NT2/D1 (cell line): ENCODE results near the gene NDC80.
A peak's percentile ranks its signal among the peaks of the same experiment; 100 is the strongest.
"Not testable (repeated sequence)": the region's sequence is repeated elsewhere in the genome, so short reads cannot be mapped to it uniquely, and the experiment has no call there.

Experiments used
- DNase-seq: peaks from one replicate; pipeline ENCODE4 v3.0.0-alpha.2; 2011; ENCODE audit warnings: low read depth, low spot score
- H3K27me3 ChIP-seq: 2 replicates; pipeline ENCODE4 v1.6.0; 2011; ENCODE audit warnings: mild to moderate bottlenecking; ENCODE audit not compliant: insufficient read length, insufficient read depth
- H3K36me3 ChIP-seq: 2 replicates; pipeline ENCODE4 v1.6.1; 2011; ENCODE audit warnings: mild to moderate bottlenecking, low read length, mixed read lengths; ENCODE audit not compliant: insufficient read depth, insufficient read length
- H3K4me1 ChIP-seq: 2 replicates; pipeline ENCODE4 v1.5.1; 2011; ENCODE audit not compliant: insufficient read depth, insufficient read length
- H3K4me3 ChIP-seq: 2 replicates; pipeline ENCODE4 v1.5.1; 2011; ENCODE audit warnings: low read depth; ENCODE audit not compliant: insufficient read length
- H3K9ac ChIP-seq: 2 replicates; pipeline ENCODE4 v1.6.0; 2011; ENCODE audit warnings: low read depth; ENCODE audit not compliant: insufficient read length
- H3K9me3 ChIP-seq: 2 replicates; pipeline ENCODE4 v1.5.1; 2011; ENCODE audit warnings: mild to moderate bottlenecking, low read length; ENCODE audit not compliant: insufficient read depth
- SUZ12 ChIP-seq: IDR thresholded peaks from 2 replicates; pipeline ENCODE4 v1.6.1; 2011; ENCODE audit not compliant: insufficient read length, insufficient read depth; ENCODE audit errors: extremely low read depth
- YY1 ChIP-seq: IDR thresholded peaks from 2 replicates; pipeline ENCODE4 v1.6.1; 2011; ENCODE audit not compliant: insufficient read length, insufficient read depth
- ZNF274 ChIP-seq: IDR thresholded peaks from 2 replicates; pipeline ENCODE4 v1.6.1; 2011; ENCODE audit warnings: mild to moderate bottlenecking, low read depth, low read length

NDC80 gene

DNA sequence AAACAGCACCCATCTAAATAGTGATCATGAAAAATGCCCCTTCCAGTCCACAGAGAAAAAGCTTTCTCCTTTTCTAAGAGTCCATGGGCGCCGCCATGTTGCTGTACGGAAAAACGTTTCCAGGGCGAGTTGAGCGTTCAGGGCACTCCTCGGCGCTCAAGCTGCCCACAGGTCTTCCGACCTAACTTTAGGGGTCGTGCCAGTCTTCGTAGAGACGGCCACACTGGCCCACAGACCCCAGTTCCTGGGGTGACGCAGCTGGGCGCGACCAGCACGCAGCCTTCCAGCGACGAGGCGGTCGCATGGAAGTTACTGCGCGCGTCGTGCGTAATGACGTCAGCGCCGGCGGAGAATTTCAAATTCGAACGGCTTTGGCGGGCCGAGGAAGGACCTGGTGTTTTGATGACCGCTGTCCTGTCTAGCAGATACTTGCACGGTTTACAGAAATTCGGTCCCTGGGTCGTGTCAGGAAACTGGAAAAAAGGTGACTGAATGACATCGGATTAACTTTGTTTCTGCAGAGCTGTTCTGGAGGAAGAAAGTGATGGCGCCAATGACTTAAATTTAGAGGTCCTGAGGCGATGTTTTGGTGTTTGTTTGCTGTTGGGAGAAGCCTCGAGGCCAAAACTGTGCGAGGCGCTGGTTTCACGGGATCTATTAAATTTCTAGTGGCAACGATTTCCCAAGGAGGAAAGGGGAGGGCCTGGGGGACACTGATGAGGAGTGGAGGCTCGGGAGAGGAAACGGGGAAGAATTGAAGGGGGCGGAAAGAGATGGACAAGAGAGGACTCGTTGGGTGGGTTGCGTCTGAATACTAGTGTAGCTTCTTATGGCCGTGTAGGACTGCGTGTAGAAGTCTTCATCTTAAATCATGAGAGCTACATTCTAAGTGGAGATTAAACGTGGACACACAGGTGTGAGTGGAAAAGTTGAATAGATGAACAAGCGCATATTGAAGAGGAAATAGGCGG lies at the start of gene NDC80, which contains the start of gene METTL4:
TSS of gene NDC80 (plus strand) at position 358 of the 971 bp plus-strand sequence. CDS start 1,429 bp downstream, outside the sequence.
TSS of gene METTL4 (minus strand) at position 306 of the 971 bp plus-strand sequence. CDS start 4,289 bp downstream, outside the sequence.
- Histone ChIP-seq H3K36me3 (peaks cover 32% of the 10 kb centered on the region), H3K9ac (peak within 1 kb of the TSS; percentile 92), H3K4me1 (peaks cover 4% of the 10 kb centered on the region), H3K9me3 (no peaks in the 10 kb centered on the region), H3K27me3 (no peaks in the 10 kb centered on the region), H3K4me3 (peak within 1 kb of the TSS; percentile 82)
- peak; percentile 70 for DNase-seq
- TF ChIP-seq YY1 (peak; percentile 71), ZNF274 (no peak)

DNA sequence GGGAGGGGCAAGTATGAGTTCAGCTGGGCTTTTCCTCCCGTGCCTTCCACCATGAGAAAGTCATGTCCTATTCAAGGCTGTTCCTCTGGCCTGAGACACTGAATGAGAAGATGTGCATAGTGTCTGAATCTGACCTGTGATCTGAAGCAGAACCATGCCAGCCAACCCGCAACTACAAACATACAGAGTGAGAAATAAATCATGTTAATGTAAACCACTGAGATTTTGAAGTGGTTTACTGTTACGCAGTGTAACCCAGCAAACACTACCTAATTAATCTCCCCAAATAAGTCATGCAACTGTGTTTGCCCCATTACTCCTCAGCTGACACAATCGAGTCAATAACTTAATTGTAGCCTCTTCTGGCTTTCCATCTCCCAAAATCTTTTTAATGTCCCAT lies 49.2 kb upstream of the NDC80 start:
- H3K27me3 ChIP-seq, result no peaks in the 10 kb centered on the region
- no peak overlapping the region for H3K4me3 ChIP-seq
- H3K9ac ChIP-seq, result no peak overlapping the region
- H3K36me3 ChIP-seq, result no peaks in the 10 kb centered on the region
- DNase-seq, result no peak
- TF ChIP-seq YY1 (no peak), ZNF274 (no peak), SUZ12 (no peak)
- no peaks in the 10 kb centered on the region for H3K4me1 ChIP-seq
- H3K9me3 ChIP-seq, result no peaks in the 10 kb centered on the region

DNA sequence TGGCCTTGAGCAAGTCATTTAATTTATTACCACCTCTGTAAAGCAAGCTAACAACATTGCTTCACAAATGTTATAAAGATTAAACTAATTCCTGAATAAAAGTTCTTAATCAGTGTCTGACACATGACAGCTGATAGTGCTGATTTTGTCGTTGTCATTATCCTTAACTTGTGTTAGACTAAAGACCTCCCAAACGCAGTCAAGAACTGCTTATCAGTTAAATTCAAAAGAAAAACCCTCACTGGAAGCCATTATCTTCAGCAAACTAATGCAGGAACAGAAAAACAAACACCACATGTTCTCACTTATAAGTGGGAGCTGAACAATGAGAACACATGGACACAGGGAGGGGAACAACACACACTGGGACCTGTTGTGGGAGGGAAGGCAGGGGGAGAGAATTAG lies 46.6 kb upstream of the NDC80 start:
- H3K4me3 ChIP-seq, H3K4me1 ChIP-seq, H3K9ac ChIP-seq, H3K27me3 ChIP-seq, H3K36me3 ChIP-seq, H3K9me3 ChIP-seq, DNase-seq: not testable (repeated sequence)

DNA sequence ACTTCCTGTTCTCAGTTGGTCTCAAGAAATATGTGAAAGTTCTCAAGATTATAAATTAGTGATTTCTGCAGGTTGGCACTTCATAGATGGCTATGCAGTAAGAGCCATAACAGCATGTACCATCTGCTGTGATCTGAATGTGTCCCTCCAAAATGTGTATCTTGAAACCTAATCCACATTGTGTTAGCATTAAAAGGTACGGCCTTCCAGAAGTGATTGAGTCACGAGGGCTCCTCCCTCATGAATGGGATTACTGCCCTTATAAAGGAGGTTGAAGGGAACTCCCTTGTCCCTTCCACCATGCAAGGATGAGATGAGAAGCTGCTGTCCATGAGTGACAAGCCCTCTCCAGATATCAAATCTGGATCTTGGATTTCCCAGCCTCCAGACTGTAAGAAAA lies 45.0 kb upstream of the NDC80 start:
- TF ChIP-seq SUZ12, result no peak
- TF ChIP-seq YY1, result no peak
- no peak for TF ChIP-seq ZNF274
- no peaks in the 10 kb centered on the region for H3K36me3 ChIP-seq
- no peaks in the 10 kb centered on the region for H3K9me3 ChIP-seq
- DNase-seq, result no peak
- no peak overlapping the region for H3K9ac ChIP-seq
- no peaks in the 10 kb centered on the region for H3K27me3 ChIP-seq
- no peaks in the 10 kb centered on the region for H3K4me1 ChIP-seq
- no peak overlapping the region for H3K4me3 ChIP-seq

DNA sequence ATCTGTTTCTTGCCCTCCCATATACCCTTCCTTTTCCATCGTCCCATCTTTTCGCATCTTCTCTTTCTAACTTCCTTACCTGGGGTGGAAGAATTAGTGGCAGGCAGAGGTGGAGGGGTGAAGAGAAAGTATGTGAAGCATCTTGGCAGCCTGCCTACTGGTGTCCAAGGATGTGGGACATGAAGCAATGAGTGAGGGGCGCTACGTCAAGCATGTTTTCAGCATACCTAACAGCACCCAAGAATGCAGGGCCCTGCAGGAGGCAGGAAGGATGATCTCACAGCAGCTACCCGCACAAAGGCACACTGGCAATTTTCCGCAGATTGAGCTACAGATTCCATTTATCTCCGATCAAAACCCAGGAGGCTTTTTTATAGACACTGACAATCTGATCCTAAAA lies 42.2 kb upstream of the NDC80 start:
- DNase-seq, result no peak
- no peaks in the 10 kb centered on the region for H3K4me1 ChIP-seq

DNA sequence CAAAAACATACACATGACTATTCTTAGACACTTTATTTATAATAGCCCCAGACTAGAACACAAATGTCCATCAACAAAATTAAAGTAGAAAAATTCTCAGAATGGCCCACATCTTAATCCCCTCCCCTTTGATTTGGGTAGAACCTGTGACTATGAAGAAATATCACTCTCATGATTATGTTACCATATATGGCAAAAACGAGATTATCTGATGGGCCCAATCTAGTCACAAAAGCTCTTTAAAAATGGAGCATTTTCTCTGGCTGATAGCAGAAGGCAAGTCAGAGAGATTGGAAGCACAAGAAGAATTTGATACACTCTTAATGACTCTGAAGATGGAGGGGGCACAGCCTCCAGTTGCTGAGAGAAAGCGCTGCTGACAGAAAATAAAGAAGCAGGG lies 39.6 kb upstream of the NDC80 start:
- Histone ChIP-seq H3K36me3 (no peaks in the 10 kb centered on the region), H3K9me3 (peaks cover 11% of the 10 kb centered on the region; the same call in 1 of the 2 replicates), H3K9ac (no peak overlapping the region), H3K4me3 (no peak overlapping the region), H3K27me3 (no peaks in the 10 kb centered on the region), H3K4me1 (no peaks in the 10 kb centered on the region)
- DNase-seq, result no peak
- TF ChIP-seq YY1 (no peak), SUZ12 (no peak), ZNF274 (no peak)

More for the DNA sequence above, 42.2 kb upstream of the NDC80 start:
- TF ChIP-seq YY1, result no peak
- TF ChIP-seq ZNF274, result no peak
- TF ChIP-seq SUZ12, result no peak
- H3K4me3 ChIP-seq, result no peak overlapping the region
- no peaks in the 10 kb centered on the region for H3K36me3 ChIP-seq
- no peaks in the 10 kb centered on the region for H3K27me3 ChIP-seq
- no peak overlapping the region for H3K9ac ChIP-seq
- H3K9me3 ChIP-seq, result peaks cover 11% of the 10 kb centered on the region; the same call in 1 of the 2 replicates

DNA sequence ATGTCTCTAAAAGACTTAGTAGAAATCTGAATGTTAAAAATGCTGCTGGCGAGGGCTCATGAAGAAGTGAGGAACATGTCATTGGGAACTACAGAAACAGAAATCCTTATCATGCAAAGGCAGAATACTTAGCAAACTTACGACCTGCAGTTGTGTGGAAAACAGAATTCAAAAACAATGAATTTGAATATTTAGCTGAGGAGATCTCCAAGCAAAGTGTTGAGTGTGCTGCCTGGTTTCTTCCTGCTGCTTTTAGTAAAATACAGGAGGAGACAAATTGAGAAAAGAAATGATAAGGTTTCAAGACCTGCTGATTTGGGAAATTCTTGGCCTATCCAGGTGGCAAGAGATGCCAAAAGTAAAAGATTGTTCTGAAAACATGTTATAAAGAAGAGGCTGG lies 38.6 kb upstream of the NDC80 start:
- TF ChIP-seq ZNF274 (no peak), SUZ12 (no peak), YY1 (no peak)
- Histone ChIP-seq H3K27me3 (no peaks in the 10 kb centered on the region), H3K9me3 (peaks cover 11% of the 10 kb centered on the region; the same call in 1 of the 2 replicates), H3K36me3 (no peaks in the 10 kb centered on the region), H3K4me1 (no peaks in the 10 kb centered on the region), H3K4me3 (no peak overlapping the region), H3K9ac (no peak overlapping the region)
- no peak for DNase-seq
